H9 (cell line): Measurements from ENCODE around the gene PEPD. TPM values are rescaled to one million over a fixed set of nuclear protein-coding genes. Genes with fewer than 3 reads are reported as not detected.
A peak's percentile ranks its signal among the peaks of the same experiment; 100 is the strongest.

Experiments
- DNase-seq: peaks from one replicate; pipeline ENCODE4 v3.0.0-alpha.2; 2017
- H2AFZ ChIP-seq: one replicate; pipeline ENCODE4 v1.6.1; 2013; ENCODE audit warnings: mild to moderate bottlenecking, low read length, control low read depth, moderate library complexity
- H2AK5ac ChIP-seq: 2 replicates; pipeline ENCODE4 v1.6.1; 2013; ENCODE audit warnings: low read length, control low read depth, mixed read lengths; ENCODE audit not compliant: insufficient read length
- H2BK120ac ChIP-seq: one replicate; pipeline ENCODE4 v1.6.1; 2013; ENCODE audit warnings: low read depth, mild to moderate bottlenecking, low read length, control low read depth, inconsistent platforms; ENCODE audit not compliant: poor library complexity, severe bottlenecking
- H2BK12ac ChIP-seq: 2 replicates; pipeline ENCODE4 v1.6.1; 2013; ENCODE audit warnings: low read length, control low read depth, mixed read lengths, low read depth; ENCODE audit not compliant: insufficient read length
- H2BK15ac ChIP-seq: 2 replicates; pipeline ENCODE4 v1.6.1; 2013; ENCODE audit warnings: low read depth, low read length, control low read depth
- H2BK20ac ChIP-seq: one replicate; pipeline ENCODE4 v1.6.1; 2013; ENCODE audit warnings: low read depth, mild to moderate bottlenecking, low read length, control low read depth, inconsistent platforms; ENCODE audit not compliant: poor library complexity, severe bottlenecking
- H2BK5ac ChIP-seq: 2 replicates; pipeline ENCODE4 v1.6.1; 2013; ENCODE audit warnings: low read length, control low read depth, mixed read lengths; ENCODE audit not compliant: insufficient read length
- H3K14ac ChIP-seq: 2 replicates; pipeline ENCODE4 v1.6.1; 2013; ENCODE audit warnings: low read length, control low read depth; ENCODE audit not compliant: insufficient read depth
- H3K18ac ChIP-seq: 2 replicates; pipeline ENCODE4 v1.6.1; 2013; ENCODE audit warnings: low read depth, mild to moderate bottlenecking, mixed read lengths, low read length, control low read depth; ENCODE audit not compliant: insufficient read length
- H3K23ac ChIP-seq: 2 replicates; pipeline ENCODE4 v1.6.1; 2013; ENCODE audit warnings: low read length, control low read depth, mixed read lengths, low read depth; ENCODE audit not compliant: insufficient read length
- H3K23me2 ChIP-seq: 2 replicates; pipeline ENCODE4 v1.6.1; 2013; ENCODE audit warnings: low read depth, mild to moderate bottlenecking, mixed read lengths, low read length, control low read depth; ENCODE audit not compliant: insufficient read length, poor library complexity, severe bottlenecking
- H3K27ac ChIP-seq: 2 replicates; pipeline ENCODE4 v1.5.1; 2013; ENCODE audit warnings: low read length, control low read depth, mixed read lengths, low read depth; ENCODE audit not compliant: insufficient read length
- H3K27me3 ChIP-seq: 2 replicates; pipeline ENCODE4 v1.6.1; 2013; ENCODE audit warnings: low read length, control low read depth, inconsistent platforms; ENCODE audit not compliant: insufficient read depth
- H3K4ac ChIP-seq: 2 replicates; pipeline ENCODE4 v1.6.1; 2013; ENCODE audit warnings: low read depth, mild to moderate bottlenecking, control low read depth, inconsistent platforms, low read length, moderate library complexity
- H3K4me1 ChIP-seq: 2 replicates; pipeline ENCODE4 v1.6.1; 2013; ENCODE audit warnings: low read length, control low read depth, inconsistent platforms; ENCODE audit not compliant: insufficient read depth
- H3K4me2 ChIP-seq: 2 replicates; pipeline ENCODE4 v1.6.1; 2013; ENCODE audit warnings: low read length, control low read depth, mixed read lengths; ENCODE audit not compliant: insufficient read length, insufficient read depth
- H3K56ac ChIP-seq: 2 replicates; pipeline ENCODE4 v1.6.1; 2013; ENCODE audit warnings: low read depth, mild to moderate bottlenecking, mixed read lengths, low read length, control low read depth; ENCODE audit not compliant: insufficient read length
- H3K79me1 ChIP-seq: 2 replicates; pipeline ENCODE4 v1.6.1; 2013; ENCODE audit warnings: low read depth, mild to moderate bottlenecking, moderate library complexity, low read length, control low read depth, inconsistent platforms; ENCODE audit not compliant: insufficient read depth, poor library complexity, severe bottlenecking
- H3K79me2 ChIP-seq: 2 replicates; pipeline ENCODE4 v1.6.1; 2013; ENCODE audit warnings: low read length, control low read depth, inconsistent platforms; ENCODE audit not compliant: insufficient read depth
- H3K9ac ChIP-seq: 2 replicates; pipeline ENCODE4 v1.6.1; 2013; ENCODE audit warnings: low read length, control low read depth, mixed read lengths; ENCODE audit not compliant: insufficient read length; ENCODE audit errors: extremely low read depth
- H3K9me3 ChIP-seq: one replicate; pipeline ENCODE4 v1.6.1; 2013; ENCODE audit warnings: low read depth, low read length, inconsistent platforms; ENCODE audit not compliant: control insufficient read depth
- H3T11ph ChIP-seq: one replicate; pipeline ENCODE4 v1.6.1; 2013; ENCODE audit warnings: mild to moderate bottlenecking, low read length, control low read depth, inconsistent platforms
- H4K20me1 ChIP-seq: one replicate; pipeline ENCODE4 v1.6.1; 2013; ENCODE audit not compliant: control insufficient read depth, insufficient read length, insufficient read depth
- H4K5ac ChIP-seq: 2 replicates; pipeline ENCODE4 v1.6.1; 2013; ENCODE audit warnings: low read depth, mild to moderate bottlenecking, mixed read lengths, low read length, control low read depth; ENCODE audit not compliant: insufficient read length
- H4K8ac ChIP-seq: replicated peaks from 2 replicates; pipeline ENCODE4 v1.6.1; 2013; ENCODE audit warnings: low read length, control low read depth, mixed read lengths, low read depth; ENCODE audit not compliant: insufficient read length
- H4K91ac ChIP-seq: 2 replicates; pipeline ENCODE4 v1.6.1; 2013; ENCODE audit warnings: low read depth, mild to moderate bottlenecking, moderate library complexity, mixed read lengths, low read length, control low read depth; ENCODE audit not compliant: insufficient read length
- H3K27ac Mint-ChIP-seq, 3 experiments: 2 replicates in 2 of 3; 3 replicates in 1 of 3; pipeline ENCODE4 v1.8.0; 2020 to 2021; ENCODE audit warnings: mixed read lengths in 3 of 3, mild to moderate bottlenecking in 1 of 3, moderate library complexity in 1 of 3
- H3K27me3 Mint-ChIP-seq: 2 replicates; pipeline ENCODE4 v1.8.0; 2021; ENCODE audit warnings: low read depth, mild to moderate bottlenecking, moderate library complexity, mixed read lengths
- H3K36me3 Mint-ChIP-seq, 3 experiments: 2 replicates in 2 of 3; 3 replicates in 1 of 3; pipeline ENCODE4 v1.8.0; 2020 to 2021; ENCODE audit warnings: low read depth in 3 of 3, mixed read lengths in 3 of 3; ENCODE audit not compliant: insufficient read depth in 1 of 3
- H3K4me1 Mint-ChIP-seq, 2 experiments: 2 replicates each; pipeline ENCODE4 v1.8.0; 2020; ENCODE audit warnings: mixed read lengths in 2 of 2
- H3K4me3 Mint-ChIP-seq, 2 experiments: 2 replicates in 1 of 2; 3 replicates in 1 of 2; pipeline ENCODE4 v1.8.0; 2020 to 2021; ENCODE audit warnings: mild to moderate bottlenecking in 2 of 2, mixed read lengths in 2 of 2, moderate library complexity in 1 of 2
- H3K9me3 Mint-ChIP-seq, 2 experiments: 2 replicates in 1 of 2; 3 replicates in 1 of 2; pipeline ENCODE4 v1.8.0; 2020; ENCODE audit warnings: mild to moderate bottlenecking in 2 of 2, mixed read lengths in 2 of 2, moderate library complexity in 1 of 2
- WGBS: extraction: QIAGEN DNeasy Blood & Tissue Kit; methylation state at CpG from one replicate; pipeline ENCODE4 v1.1.7; 2013; ENCODE audit warnings: missing lambda C conversion rate, low lambda C conversion rate, mixed read lengths; ENCODE audit not compliant: insufficient read length; ENCODE audit errors: extremely low coverage; 5-methylcytosine and 5-hydroxymethylcytosine counted together
- total RNA-seq: library from RNA; stranded (reverse); gene quantifications from 2 replicates; pipeline ENCODE4 v1.2.1, GENCODE V29; 2021
- TF ChIP-seq, protein P1 (sequence below): fragments of 200-600 bp; sonication (generic); conservative IDR thresholded peaks from 3 replicates; pipeline ENCODE4 v1.8.0; 2021; ENCODE audit warnings: antibody characterized with exemption, mild to moderate bottlenecking

Gene PEPD
- total RNA-seq, 1 experiment from 2014 or later, result 52.8 TPM

DNA sequence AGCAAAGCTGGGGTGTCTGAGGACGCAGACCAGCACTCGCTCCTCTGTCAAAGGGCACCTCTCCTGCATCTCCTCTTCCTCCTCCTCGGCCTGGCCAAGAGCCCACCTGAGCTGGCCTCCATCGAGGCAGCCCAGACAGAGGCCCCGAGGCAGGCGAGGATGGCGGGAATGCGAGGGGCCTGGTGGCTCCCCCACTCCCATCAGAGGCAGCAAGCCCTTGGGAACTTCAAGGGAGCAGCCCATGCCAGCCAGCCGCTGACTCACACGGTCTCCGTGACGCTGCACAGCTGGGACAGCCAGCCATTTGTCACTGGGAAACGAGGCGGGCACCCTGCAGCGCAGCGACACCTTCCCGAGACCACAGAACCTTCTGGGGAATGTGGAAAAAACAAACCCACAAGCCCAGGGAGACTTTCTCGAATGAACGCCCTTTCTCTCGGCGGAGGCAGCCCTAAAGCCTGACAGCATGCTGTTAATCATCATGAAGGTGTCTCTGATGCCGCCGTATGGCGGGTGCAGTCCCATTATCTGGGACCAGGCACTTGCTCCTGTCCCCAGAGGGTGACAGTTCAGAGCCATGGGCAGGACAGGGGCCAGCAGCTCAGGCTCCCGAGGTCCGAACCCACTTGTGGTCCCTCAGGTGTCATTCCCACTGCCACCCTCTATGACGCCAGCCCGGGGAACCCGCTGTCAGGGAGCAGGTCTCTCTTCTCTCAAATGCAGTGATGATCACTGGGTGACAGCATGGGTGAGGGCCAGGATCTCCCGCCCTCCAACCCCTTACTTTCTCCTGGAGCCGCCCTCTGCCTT, 53.0 kb downstream of the PEPD start:
- Histone ChIP-seq H3K9me3 (no peaks in the 10 kb centered on the region), H4K5ac (no peak overlapping the region), H3K9ac (no peak overlapping the region), H2AFZ (no peak overlapping the region), H4K91ac (no peak overlapping the region), H4K8ac (no peak overlapping the region), H3K23ac (no peak overlapping the region), H3K79me1 (no peaks in the 10 kb centered on the region), H2BK12ac (no peak overlapping the region), H2BK120ac (no peak overlapping the region), H4K20me1 (no peaks in the 10 kb centered on the region), H3K4me2 (no peak overlapping the region), H3K18ac (no peak overlapping the region), H3K14ac (no peak overlapping the region), H3K56ac (no peak overlapping the region), H3T11ph (no peak overlapping the region), H3K23me2 (no peaks in the 10 kb centered on the region), H2AK5ac (no peak overlapping the region), H2BK5ac (no peak overlapping the region), H2BK20ac (no peak overlapping the region), H3K27ac (no peak overlapping the region), H3K4ac (no peak overlapping the region), H3K79me2 (no peaks in the 10 kb centered on the region), H2BK15ac (no peak overlapping the region), H3K4me1 (no peaks in the 10 kb centered on the region), H3K27me3 (no peaks in the 10 kb centered on the region)
- peak; percentile 14 for DNase-seq
- no peaks in the 10 kb centered on the region for H3K9me3 Mint-ChIP-seq
- TF ChIP-seq, protein P1, sequence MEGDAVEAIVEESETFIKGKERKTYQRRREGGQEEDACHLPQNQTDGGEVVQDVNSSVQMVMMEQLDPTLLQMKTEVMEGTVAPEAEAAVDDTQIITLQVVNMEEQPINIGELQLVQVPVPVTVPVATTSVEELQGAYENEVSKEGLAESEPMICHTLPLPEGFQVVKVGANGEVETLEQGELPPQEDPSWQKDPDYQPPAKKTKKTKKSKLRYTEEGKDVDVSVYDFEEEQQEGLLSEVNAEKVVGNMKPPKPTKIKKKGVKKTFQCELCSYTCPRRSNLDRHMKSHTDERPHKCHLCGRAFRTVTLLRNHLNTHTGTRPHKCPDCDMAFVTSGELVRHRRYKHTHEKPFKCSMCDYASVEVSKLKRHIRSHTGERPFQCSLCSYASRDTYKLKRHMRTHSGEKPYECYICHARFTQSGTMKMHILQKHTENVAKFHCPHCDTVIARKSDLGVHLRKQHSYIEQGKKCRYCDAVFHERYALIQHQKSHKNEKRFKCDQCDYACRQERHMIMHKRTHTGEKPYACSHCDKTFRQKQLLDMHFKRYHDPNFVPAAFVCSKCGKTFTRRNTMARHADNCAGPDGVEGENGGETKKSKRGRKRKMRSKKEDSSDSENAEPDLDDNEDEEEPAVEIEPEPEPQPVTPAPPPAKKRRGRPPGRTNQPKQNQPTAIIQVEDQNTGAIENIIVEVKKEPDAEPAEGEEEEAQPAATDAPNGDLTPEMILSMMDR, result no peak
- H3K27ac Mint-ChIP-seq, result peak overlapping the region in 2 of 3 experiments; percentile 54 to 81; a peak in 3 of 7 replicates
- WGBS, result no CpG with 5 or more reads among the region's 31 CpGs
- no peaks in the 10 kb centered on the region for H3K27me3 Mint-ChIP-seq
- peaks cover 0 to 2% (median 0%) of the 10 kb centered on the region in 3 experiments; a peak in 3 of 7 replicates for H3K36me3 Mint-ChIP-seq
- no peak overlapping the region for H3K4me3 Mint-ChIP-seq
- peaks cover 0 to 5% of the 10 kb centered on the region in 2 experiments; a peak in 1 of 4 replicates for H3K4me1 Mint-ChIP-seq
